HG02970 (cell line): Measurements from ENCODE around the gene GLIPR1L2.

ENCODE experiments used
- ATAC-seq: cut with Tn5 transposase; IDR thresholded peaks from one replicate; pipeline ENCODE4 v1.9.1; 2021; ENCODE audit warnings: mild to moderate bottlenecking, moderate library complexity, moderate number of reproducible peaks; ENCODE audit not compliant: unreplicated experiment, low FRiP score

GLIPR1L2 gene

GRCh38 chr12:75471902-75472890 lies 81.3 kb downstream of the GLIPR1L2 start:
- ATAC-seq = no peak

- ATAC-seq = no peak
These were observed 83.2 kb downstream of the GLIPR1L2 start for GRCh38 chr12:75474116-75474515.

DNA sequence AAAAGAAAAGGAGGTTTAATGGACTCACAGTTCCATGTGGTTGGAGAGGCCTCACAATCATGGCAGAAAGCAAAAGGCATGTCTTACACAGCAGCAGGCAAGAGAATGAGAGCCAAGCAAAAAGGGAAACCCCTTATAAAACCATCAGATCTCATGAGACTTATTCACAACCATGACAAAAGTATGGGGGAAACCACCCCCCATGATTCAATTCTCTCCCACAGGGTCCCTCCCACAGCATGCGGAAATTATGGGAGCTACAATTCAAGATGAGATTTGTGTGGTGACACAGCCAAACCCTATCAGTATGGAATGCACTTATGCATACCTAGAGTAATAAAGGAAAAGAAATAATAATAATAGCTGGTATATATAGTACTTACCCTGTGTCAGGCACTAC lies 85.2 kb downstream of the GLIPR1L2 start:
- ATAC-seq = no peak

DNA sequence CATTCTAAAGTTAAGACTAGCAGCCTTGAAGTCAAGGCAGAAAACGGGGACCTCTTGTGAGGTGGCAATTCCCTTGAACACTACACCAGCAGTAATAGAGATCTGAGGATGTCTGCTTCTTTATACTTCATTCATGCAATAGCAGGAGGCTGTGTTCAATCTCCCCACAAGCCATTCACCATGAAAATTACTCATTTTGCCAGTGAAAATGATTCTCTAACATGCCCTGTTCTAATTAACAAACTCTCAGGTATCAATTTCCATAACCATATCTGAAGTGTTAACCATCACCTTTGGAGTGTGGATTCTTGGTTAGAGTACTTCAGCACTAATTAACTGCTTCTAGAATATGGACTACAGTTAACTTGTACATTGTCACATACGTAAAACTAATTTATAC lies 86.2 kb downstream of the GLIPR1L2 start:
- no peak for ATAC-seq

GRCh38 chr12:75478116-75478794 lies 87.4 kb downstream of the GLIPR1L2 start:
- no peak for ATAC-seq

- peak; percentile 21 for ATAC-seq
These were observed 89.1 kb downstream of the GLIPR1L2 start for GRCh38 chr12:75479963-75480461.

- peak; percentile 91 for ATAC-seq
These were observed 89.6 kb downstream of the GLIPR1L2 start, which contains the start of gene GLIPR1 for GRCh38 chr12:75480469-75480949. Gene GLIPR1 (plus strand): TSS chr12:75480755. CDS start chr12:75480881, 126 bp downstream.

DNA sequence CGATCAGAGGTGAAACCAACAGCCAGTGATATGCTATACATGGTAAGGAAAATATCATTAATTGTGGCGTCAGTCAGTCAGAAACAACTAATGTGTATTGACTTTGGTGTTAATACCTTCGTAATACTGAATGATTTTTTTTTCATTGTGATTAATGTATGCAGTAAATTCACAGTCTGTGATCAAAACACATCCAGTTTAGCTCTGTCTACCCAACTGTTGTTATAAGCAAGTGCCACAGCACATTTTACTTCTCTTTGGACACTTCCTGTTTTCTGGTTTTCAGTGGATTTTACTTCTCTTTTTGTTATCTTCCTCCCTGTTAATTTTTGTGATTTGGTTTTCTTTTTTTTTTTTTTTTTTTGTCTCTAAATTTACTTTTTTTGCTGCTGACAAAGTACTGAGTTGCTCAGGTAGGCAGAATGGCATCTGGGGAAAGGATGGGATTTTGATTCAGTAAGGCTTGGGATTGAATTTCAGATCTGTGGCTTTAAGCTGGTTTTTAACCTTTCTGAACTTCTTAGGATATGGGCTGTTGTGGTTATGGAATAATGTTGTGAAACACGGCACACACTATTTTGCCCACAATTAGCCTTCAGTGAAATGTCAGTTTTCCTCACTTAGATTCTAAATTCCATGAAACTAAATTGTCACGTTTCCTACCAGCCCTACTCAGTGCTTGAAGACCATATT lies 90.3 kb downstream of the GLIPR1L2 start:
- ATAC-seq = peak; percentile 21

DNA sequence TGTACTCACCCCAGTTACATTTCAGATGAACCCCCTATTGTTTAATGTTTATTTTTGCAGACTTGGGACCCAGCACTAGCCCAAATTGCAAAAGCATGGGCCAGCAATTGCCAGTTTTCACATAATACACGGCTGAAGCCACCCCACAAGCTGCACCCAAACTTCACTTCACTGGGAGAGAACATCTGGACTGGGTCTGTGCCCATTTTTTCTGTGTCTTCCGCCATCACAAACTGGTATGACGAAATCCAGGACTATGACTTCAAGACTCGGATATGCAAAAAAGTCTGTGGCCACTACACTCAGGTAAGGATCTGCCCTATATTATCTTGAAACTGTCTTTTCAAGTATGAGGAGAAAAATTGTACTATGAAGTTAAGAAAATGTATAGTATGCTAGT lies 90.9 kb downstream of the GLIPR1L2 start:
- no peak for ATAC-seq
